Activated T-helper 17 cell treated with anti-CD3 and anti-CD28 coated beads, Interleukin-2, amount 50 U/mL, for 72 hours (primary cell): Measurements from ENCODE around the gene CARNS1. TPM values are rescaled to one million over a fixed set of nuclear protein-coding genes. Genes with fewer than 3 reads are reported as not detected.
"Not testable (repeated sequence)": the region's sequence is repeated elsewhere in the genome, so short reads cannot be mapped to it uniquely, and the experiment has no call there.

ENCODE experiments used
- ATAC-seq: fragments of 150-1000 bp; cut with Tn5 transposase; replicated peaks from 2 replicates; pipeline ENCODE4 v1.10.0; 2021; ENCODE audit warnings: mild to moderate bottlenecking, moderate library complexity
- H3K27ac Mint-ChIP-seq: one replicate; pipeline ENCODE4 v1.8.0; 2022; ENCODE audit warnings: mixed read lengths
- H3K27me3 Mint-ChIP-seq: one replicate; pipeline ENCODE4 v1.8.0; 2022; ENCODE audit warnings: mixed read lengths
- H3K36me3 Mint-ChIP-seq: one replicate; pipeline ENCODE4 v1.8.0; 2022; ENCODE audit warnings: low read depth, mild to moderate bottlenecking, mixed read lengths
- H3K4me1 Mint-ChIP-seq: one replicate; pipeline ENCODE4 v1.8.0; 2022; ENCODE audit warnings: mixed read lengths
- H3K4me3 Mint-ChIP-seq: one replicate; pipeline ENCODE4 v1.8.0; 2022; ENCODE audit warnings: mild to moderate bottlenecking, mixed read lengths
- H3K9me3 Mint-ChIP-seq: one replicate; pipeline ENCODE4 v1.8.0; 2022; ENCODE audit warnings: mixed read lengths
- total RNA-seq, 2 donors: library from RNA; stranded (reverse); gene quantifications; one replicate each; pipeline ENCODE4 v1.2.3, GENCODE V29; 2022

CARNS1 gene
- total RNA-seq, 2 donors from 2014 or later: 2.0 to 10.6 TPM

- H3K4me3 Mint-ChIP-seq: no peak overlapping the region
- no peaks in the 10 kb centered on the region for H3K27me3 Mint-ChIP-seq
- H3K36me3 Mint-ChIP-seq: no peaks in the 10 kb centered on the region
- no peaks in the 10 kb centered on the region for H3K4me1 Mint-ChIP-seq
- H3K27ac Mint-ChIP-seq: no peak overlapping the region
- no peaks in the 10 kb centered on the region for H3K9me3 Mint-ChIP-seq
- ATAC-seq: no peak
Observed at GRCh38 chr11:67456068-67456705, 40.7 kb downstream of the CARNS1 start.

GRCh38 chr11:67457453-67457852, 42.0 kb downstream of the CARNS1 start:
- no peaks in the 10 kb centered on the region for H3K36me3 Mint-ChIP-seq
- no peak overlapping the region for H3K4me3 Mint-ChIP-seq
- no peak for ATAC-seq
- H3K27me3 Mint-ChIP-seq: no peaks in the 10 kb centered on the region
- no peaks in the 10 kb centered on the region for H3K9me3 Mint-ChIP-seq
- H3K4me1 Mint-ChIP-seq: no peaks in the 10 kb centered on the region
- no peak overlapping the region for H3K27ac Mint-ChIP-seq

- no peaks in the 10 kb centered on the region for H3K4me1 Mint-ChIP-seq
- no peak overlapping the region for H3K27ac Mint-ChIP-seq
- no peaks in the 10 kb centered on the region for H3K9me3 Mint-ChIP-seq
- ATAC-seq: no peak
- no peaks in the 10 kb centered on the region for H3K27me3 Mint-ChIP-seq
- no peak overlapping the region for H3K4me3 Mint-ChIP-seq
- H3K36me3 Mint-ChIP-seq: no peaks in the 10 kb centered on the region
Observed at GRCh38 chr11:67458266-67458665, 42.8 kb downstream of the CARNS1 start.

GRCh38 chr11:67463186-67463585, 47.7 kb downstream of the CARNS1 start:
- H3K36me3 Mint-ChIP-seq: peaks cover 16% of the 10 kb centered on the region
- no peak overlapping the region for H3K4me3 Mint-ChIP-seq
- H3K27ac Mint-ChIP-seq: no peak overlapping the region
- no peaks in the 10 kb centered on the region for H3K9me3 Mint-ChIP-seq
- no peak for ATAC-seq
- H3K27me3 Mint-ChIP-seq: no peaks in the 10 kb centered on the region
- H3K4me1 Mint-ChIP-seq: peaks cover 18% of the 10 kb centered on the region

GRCh38 chr11:67463680-67464410, 48.4 kb downstream of the CARNS1 start:
- peaks cover 21% of the 10 kb centered on the region for H3K4me1 Mint-ChIP-seq
- no peaks in the 10 kb centered on the region for H3K27me3 Mint-ChIP-seq
- H3K9me3 Mint-ChIP-seq: no peaks in the 10 kb centered on the region
- peak overlapping the region; percentile 81 for H3K27ac Mint-ChIP-seq
- H3K4me3 Mint-ChIP-seq: peak overlapping the region; percentile 78
- no peak for ATAC-seq
- peaks cover 16% of the 10 kb centered on the region for H3K36me3 Mint-ChIP-seq

- peak; percentile 81 for ATAC-seq
- Mint-ChIP-seq H3K27me3 (no peaks in the 10 kb centered on the region), H3K9me3 (no peaks in the 10 kb centered on the region), H3K27ac (peak overlapping the region; percentile 81), H3K36me3 (peaks cover 16% of the 10 kb centered on the region), H3K4me1 (peaks cover 21% of the 10 kb centered on the region), H3K4me3 (peak overlapping the region; percentile 78)
Observed at GRCh38 chr11:67464411-67465188, 49.1 kb downstream of the CARNS1 start.

GRCh38 chr11:67465189-67465510, 49.7 kb downstream of the CARNS1 start:
- no peaks in the 10 kb centered on the region for H3K27me3 Mint-ChIP-seq
- no peaks in the 10 kb centered on the region for H3K9me3 Mint-ChIP-seq
- no peak for ATAC-seq
- peak overlapping the region; percentile 81 for H3K27ac Mint-ChIP-seq
- peaks cover 21% of the 10 kb centered on the region for H3K4me1 Mint-ChIP-seq
- peak overlapping the region; percentile 78 for H3K4me3 Mint-ChIP-seq
- H3K36me3 Mint-ChIP-seq: peaks cover 16% of the 10 kb centered on the region

GRCh38 chr11:67465530-67465929, 50.1 kb downstream of the CARNS1 start:
- peak overlapping the region; percentile 81 for H3K27ac Mint-ChIP-seq
- not testable (repeated sequence) for ATAC-seq, H3K27me3 Mint-ChIP-seq, H3K9me3 Mint-ChIP-seq
- H3K36me3 Mint-ChIP-seq: peaks cover 16% of the 10 kb centered on the region
- H3K4me1 Mint-ChIP-seq: peaks cover 21% of the 10 kb centered on the region
- H3K4me3 Mint-ChIP-seq: peak overlapping the region; percentile 78

- H3K27me3 Mint-ChIP-seq: no peaks in the 10 kb centered on the region
- H3K4me3 Mint-ChIP-seq: peak overlapping the region; percentile 97
- no peak overlapping the region for H3K27ac Mint-ChIP-seq
- peaks cover 21% of the 10 kb centered on the region for H3K4me1 Mint-ChIP-seq
- peaks cover 16% of the 10 kb centered on the region for H3K36me3 Mint-ChIP-seq
- no peak for ATAC-seq
- H3K9me3 Mint-ChIP-seq: no peaks in the 10 kb centered on the region
Observed at GRCh38 chr11:67466367-67466766, 50.9 kb downstream of the CARNS1 start.

- no peak for ATAC-seq
- Mint-ChIP-seq H3K27ac (peak overlapping the region; percentile 93), H3K4me1 (peaks cover 21% of the 10 kb centered on the region)
Observed at GRCh38 chr11:67466962-67467771, 51.7 kb downstream of the CARNS1 start.

GRCh38 chr11:67468056-67468455, 52.6 kb downstream of the CARNS1 start:
- Mint-ChIP-seq H3K9me3 (no peaks in the 10 kb centered on the region), H3K36me3 (peaks cover 16% of the 10 kb centered on the region), H3K4me1 (peaks cover 21% of the 10 kb centered on the region)

More at GRCh38 chr11:67466962-67467771, 51.7 kb downstream of the CARNS1 start:
- no peaks in the 10 kb centered on the region for H3K27me3 Mint-ChIP-seq
- H3K36me3 Mint-ChIP-seq: peaks cover 16% of the 10 kb centered on the region
- no peaks in the 10 kb centered on the region for H3K9me3 Mint-ChIP-seq
- peak overlapping the region; percentile 97 for H3K4me3 Mint-ChIP-seq

GRCh38 chr11:67468456-67468758, 52.9 kb downstream of the CARNS1 start:
- peaks cover 16% of the 10 kb centered on the region for H3K36me3 Mint-ChIP-seq
- H3K27ac Mint-ChIP-seq: peak overlapping the region; percentile 93
- peak overlapping the region; percentile 97 for H3K4me3 Mint-ChIP-seq
- H3K9me3 Mint-ChIP-seq: no peaks in the 10 kb centered on the region
- H3K27me3 Mint-ChIP-seq: no peaks in the 10 kb centered on the region
- peaks cover 21% of the 10 kb centered on the region for H3K4me1 Mint-ChIP-seq
- peak; percentile 13 for ATAC-seq

More at GRCh38 chr11:67468056-67468455, 52.6 kb downstream of the CARNS1 start:
- H3K4me3 Mint-ChIP-seq: peak overlapping the region; percentile 97
- no peaks in the 10 kb centered on the region for H3K27me3 Mint-ChIP-seq
- H3K27ac Mint-ChIP-seq: peak overlapping the region; percentile 93
- ATAC-seq: peak; percentile 21

- Mint-ChIP-seq H3K4me3 (peak within 1 kb of the TSS; percentile 97), H3K27ac (peak within 1 kb of the TSS; percentile 93), H3K27me3 (no peaks in the 10 kb centered on the region), H3K9me3 (no peaks in the 10 kb centered on the region), H3K4me1 (peaks cover 21% of the 10 kb centered on the region), H3K36me3 (peaks cover 16% of the 10 kb centered on the region)
- ATAC-seq: peak; percentile 83
Observed at GRCh38 chr11:67468759-67469507, 53.5 kb downstream of the CARNS1 start, which contains the start of gene TMEM134. TSS of gene TMEM134 (minus strand) at chr11:67469251. CDS start at chr11:67469192, 59 bp downstream.

- H3K27ac Mint-ChIP-seq: no peak overlapping the region
- no peaks in the 10 kb centered on the region for H3K27me3 Mint-ChIP-seq
- H3K36me3 Mint-ChIP-seq: peaks cover 12% of the 10 kb centered on the region
- ATAC-seq: no peak
- H3K4me1 Mint-ChIP-seq: peaks cover 21% of the 10 kb centered on the region
- H3K4me3 Mint-ChIP-seq: peak overlapping the region; percentile 97
- no peaks in the 10 kb centered on the region for H3K9me3 Mint-ChIP-seq
Observed at GRCh38 chr11:67469508-67469811, 54.0 kb downstream of the CARNS1 start.
